HG02798 (cell line): Measurements from ENCODE around the gene DUSP21.
"Not testable (repeated sequence)": the region's sequence is repeated elsewhere in the genome, so short reads cannot be mapped to it uniquely, and the experiment has no call there.

Source experiments
- ATAC-seq: cut with Tn5 transposase; IDR thresholded peaks from one replicate; pipeline ENCODE4 v1.9.1; 2021; ENCODE audit warnings: mild to moderate bottlenecking; ENCODE audit not compliant: unreplicated experiment, poor library complexity

DUSP21 gene

GRCh38 chrX:44843753-44844152 lies at the start of gene DUSP21:
Gene DUSP21 (plus strand): TSS chrX:44844021. CDS start chrX:44844133, 112 bp downstream.
- ATAC-seq: no peak

DNA sequence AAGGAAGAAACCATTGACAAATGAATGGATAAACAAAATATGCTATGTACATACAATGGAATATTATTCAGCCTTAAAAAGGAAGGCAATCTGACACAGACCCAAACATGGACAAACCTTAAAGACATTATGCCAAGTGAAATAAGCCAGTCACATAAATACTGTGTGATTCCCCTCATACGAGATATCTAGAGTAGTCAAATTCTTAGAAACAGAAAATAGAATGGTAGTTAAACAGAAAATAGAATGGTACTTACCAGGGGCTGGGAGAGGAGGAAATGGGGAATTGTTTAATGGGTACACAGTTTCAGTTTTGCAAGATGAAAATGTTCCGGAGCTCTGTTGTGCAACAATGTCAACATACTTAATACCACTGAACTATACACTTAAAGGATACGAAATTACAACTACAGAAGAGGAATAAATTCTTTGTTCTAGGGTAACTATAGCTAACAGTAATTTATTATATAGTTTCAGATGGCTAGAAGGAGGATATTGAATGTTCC lies 47.8 kb upstream of the DUSP21 start:
- ATAC-seq: no peak

GRCh38 chrX:44802613-44803012 lies 41.2 kb upstream of the DUSP21 start:
- ATAC-seq: no peak

GRCh38 chrX:44815681-44816080 lies 28.1 kb upstream of the DUSP21 start:
- no peak for ATAC-seq

- ATAC-seq: no peak
Measured at GRCh38 chrX:44816367-44816766, 27.5 kb upstream of the DUSP21 start.

DNA sequence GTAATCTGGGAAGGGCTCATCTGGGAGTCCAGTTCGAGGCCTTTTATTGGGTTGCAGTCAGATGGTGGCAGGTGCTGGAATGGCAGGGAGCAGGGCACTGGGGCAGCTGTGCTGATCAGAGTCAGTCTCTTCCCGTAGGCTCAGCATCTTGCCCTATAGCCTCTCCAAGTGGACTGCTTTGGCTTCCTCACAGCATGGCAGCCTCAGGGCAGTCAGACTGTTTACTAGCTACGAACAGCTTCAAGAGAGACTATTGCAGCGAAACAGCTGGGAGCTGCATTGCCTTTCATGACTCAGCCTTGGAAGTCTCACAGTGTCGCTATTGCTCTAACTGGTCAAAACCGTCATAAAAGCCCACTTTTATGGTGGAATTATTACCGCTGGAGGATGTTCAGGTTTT lies 26.8 kb upstream of the DUSP21 start:
- no peak for ATAC-seq

DNA sequence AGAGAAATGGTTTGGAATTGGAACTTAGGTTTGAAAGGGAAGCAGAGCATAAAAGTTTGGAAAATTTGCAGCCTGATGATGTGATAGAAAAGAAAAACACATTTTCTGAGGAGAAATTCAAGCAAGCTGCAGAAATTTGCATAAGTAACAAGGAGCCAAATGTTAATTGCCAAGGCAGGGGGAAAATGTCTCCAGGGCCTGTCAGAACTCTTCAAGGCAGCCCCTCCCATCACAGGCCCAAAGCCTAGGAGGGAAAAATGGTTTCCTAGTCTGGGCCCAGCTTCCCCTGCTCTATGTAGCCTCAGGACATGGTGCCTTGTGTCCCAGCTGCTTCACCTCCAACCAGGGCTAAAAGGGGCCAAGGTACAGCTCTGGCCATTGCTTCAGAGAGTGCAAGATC lies 21.2 kb upstream of the DUSP21 start:
- no peak for ATAC-seq

GRCh38 chrX:44823193-44823592 lies 20.6 kb upstream of the DUSP21 start:
- not testable (repeated sequence) for ATAC-seq

- no peak for ATAC-seq
Measured at GRCh38 chrX:44828008-44828605, 15.7 kb upstream of the DUSP21 start.

- ATAC-seq: no peak
Measured at GRCh38 chrX:44829832-44830231, 14.0 kb upstream of the DUSP21 start.

DNA sequence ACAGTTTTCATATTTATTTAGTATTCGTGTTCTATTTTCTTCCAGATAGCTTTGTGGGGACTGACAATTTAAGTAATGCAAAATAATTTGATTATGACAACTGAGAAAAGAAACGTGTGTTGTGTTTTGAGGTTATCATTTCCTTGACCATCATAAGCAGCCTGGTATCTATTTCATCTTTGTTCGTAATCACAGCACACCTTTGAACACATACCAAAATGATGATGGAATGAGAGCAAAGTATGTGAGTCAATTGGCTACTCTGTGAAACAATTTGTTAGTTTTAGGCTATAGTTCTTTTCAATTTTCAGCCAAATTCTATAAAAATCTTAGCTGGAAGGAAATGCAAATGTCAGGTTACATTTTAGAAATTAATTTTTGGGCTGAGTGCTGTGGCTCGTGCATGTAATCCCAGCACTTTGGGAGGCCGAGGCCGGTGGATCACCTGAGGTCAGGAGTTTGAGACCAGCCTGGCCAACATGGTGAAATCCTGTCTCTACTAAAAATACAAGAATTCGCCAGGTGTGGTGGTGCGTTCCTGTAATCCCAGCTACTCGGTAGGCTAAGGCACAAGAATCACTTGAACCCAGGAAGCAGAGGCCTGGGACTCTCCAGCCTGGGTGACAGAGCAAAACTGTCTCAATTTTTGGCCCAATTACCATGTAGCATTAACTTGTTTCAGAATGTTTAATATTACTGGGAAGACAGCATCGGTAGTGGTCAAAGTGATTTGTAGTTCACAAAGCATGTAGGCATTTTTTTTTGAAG lies 1.1 kb upstream of the DUSP21 start:
- no peak for ATAC-seq

- ATAC-seq: no peak
Measured at GRCh38 chrX:44843318-44843702, 511 bp upstream of the DUSP21 start.

DNA sequence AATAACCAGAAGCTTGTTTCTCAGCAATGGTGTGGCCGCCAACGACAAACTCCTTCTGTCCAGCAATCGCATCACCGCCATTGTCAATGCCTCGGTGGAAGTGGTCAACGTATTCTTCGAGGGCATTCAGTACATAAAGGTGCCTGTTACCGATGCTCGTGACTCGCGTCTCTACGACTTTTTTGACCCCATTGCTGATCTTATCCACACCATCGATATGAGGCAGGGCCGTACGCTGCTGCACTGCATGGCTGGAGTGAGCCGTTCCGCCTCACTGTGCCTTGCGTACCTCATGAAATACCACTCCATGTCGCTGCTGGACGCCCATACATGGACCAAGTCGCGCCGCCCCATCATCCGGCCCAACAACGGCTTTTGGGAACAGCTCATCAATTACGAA lies 383 bp downstream of the DUSP21 start:
- ATAC-seq: no peak

DNA sequence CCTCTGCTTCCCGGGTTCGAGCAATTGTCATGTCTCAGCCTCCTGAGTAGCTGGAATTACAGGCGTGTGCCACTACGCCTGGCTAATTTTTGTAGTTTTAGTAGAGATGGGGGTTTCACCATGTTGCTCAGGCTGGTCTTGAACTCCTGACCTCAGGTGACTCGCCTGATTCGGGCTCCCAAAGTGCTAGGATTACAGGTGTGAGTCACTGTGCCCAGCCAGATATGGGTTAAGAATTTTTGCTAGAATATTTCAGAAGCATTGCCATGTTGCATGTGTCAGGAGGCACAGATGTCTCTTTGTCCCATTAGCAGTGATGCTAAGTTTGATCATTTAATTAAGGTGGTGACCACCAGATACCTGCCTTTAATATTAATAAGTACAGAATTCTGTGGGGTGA lies 7.1 kb downstream of the DUSP21 start:
- ATAC-seq: not testable (repeated sequence)

- ATAC-seq: no peak
Measured at GRCh38 chrX:44871114-44871645, 27.4 kb downstream of the DUSP21 start.

DNA sequence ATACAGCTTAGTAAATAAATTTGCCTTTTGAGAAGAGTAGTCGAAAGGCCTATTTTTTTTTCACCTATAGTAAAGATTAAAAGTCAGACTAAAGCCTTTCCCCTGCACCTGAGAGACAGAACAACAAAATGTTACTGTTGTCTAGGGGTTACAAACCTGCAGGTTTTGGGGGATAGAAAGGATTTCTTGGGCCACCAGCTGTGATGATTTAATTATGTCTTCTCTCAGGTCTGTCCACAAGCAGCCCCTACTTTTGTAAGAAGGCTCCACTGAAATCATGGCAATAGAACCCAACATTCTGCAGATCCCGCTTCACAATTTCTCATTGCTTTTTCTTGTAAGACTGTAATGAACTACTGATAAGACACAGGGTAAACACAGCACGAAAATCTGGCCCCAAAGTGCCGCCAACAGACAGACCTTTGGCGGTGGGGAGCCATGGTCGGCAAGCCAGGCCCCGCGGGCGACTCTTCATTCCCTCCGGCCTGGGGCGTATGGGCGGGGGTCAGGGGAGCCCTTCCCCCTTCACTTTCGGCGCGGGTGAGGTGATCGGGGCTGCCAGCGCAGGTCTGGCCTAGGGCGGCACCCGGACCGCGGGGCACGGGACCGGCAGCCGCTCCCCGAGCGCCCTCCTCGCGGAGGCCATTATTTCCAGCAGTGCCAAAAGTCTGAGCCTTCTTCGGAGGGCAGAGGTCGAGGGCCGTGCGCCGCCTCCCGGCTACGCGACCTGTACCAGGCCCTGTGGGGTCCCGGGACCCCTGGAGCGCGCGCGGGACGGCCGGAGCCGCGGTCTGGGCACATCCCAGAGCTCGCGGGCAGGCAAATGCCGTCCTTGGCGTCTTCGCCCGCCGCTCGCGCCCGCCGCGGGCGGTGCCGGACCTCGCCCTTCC lies 28.4 kb downstream of the DUSP21 start:
- peak; percentile 25 for ATAC-seq

- peak; percentile 93 for ATAC-seq
Measured at GRCh38 chrX:44872821-44873414, 29.1 kb downstream of the DUSP21 start, which contains the start of gene KDM6A. Gene KDM6A (plus strand): TSS chrX:44873188. CDS start chrX:44873552, 364 bp downstream.

GRCh38 chrX:44873415-44874276 lies 29.8 kb downstream of the DUSP21 start:
- peak; percentile 15 for ATAC-seq
